ENCODE results near the gene ALOX15.

GRCh38 chr17:4635823-4636375 lies 5.6 kb downstream of the ALOX15 start:
- no peak for TF ChIP-seq EZH2 (IDR thresholded peaks at IDR 0.05; ENCODE audit: borderline replicate concordance, low read length)
- TF ChIP-seq CTCF (conservative IDR thresholded peaks at IDR 0.05 in 1 of 2, IDR thresholded peaks at IDR 0.05 in 1 of 2; ENCODE audit: extremely low read depth in 1 of 2, insufficient read depth in 1 of 2, low read depth in 1 of 2, low read length in 2 of 2), result no peak
